Sigmoid colon (tissue), 7 donors: ENCODE measurements around the gene GPRIN1. TPM values are rescaled to one million over a fixed set of nuclear protein-coding genes. Genes with fewer than 3 reads are reported as not detected.

Source experiments
- DNase-seq: peaks from one replicate; pipeline ENCODE4 v3.0.0-alpha.2; 2019
- H3K27ac ChIP-seq, 4 donors: fragments of 200-600 bp; sonication (generic); one replicate each; pipeline ENCODE4 v1.5.1; 2016 to 2019; ENCODE audit warnings: mild to moderate bottlenecking in 1 of 4
- H3K27me3 ChIP-seq, 3 donors: fragments of 200-600 bp; sonication (generic); one replicate each; pipeline ENCODE4 v1.5.1; 2019; ENCODE audit warnings: mild to moderate bottlenecking in 1 of 3
- H3K36me3 ChIP-seq, 4 donors: fragments of 200-600 bp; sonication (generic); one replicate each; pipeline ENCODE4 v1.5.1; 2016 to 2019
- H3K4me1 ChIP-seq, 4 donors: fragments of 200-600 bp; sonication (generic); one replicate each; pipeline ENCODE4 v1.5.1; 2017 to 2019
- H3K4me3 ChIP-seq, 4 donors: fragments of 200-600 bp; sonication (generic); one replicate each; pipeline ENCODE4 v1.5.1; 2017 to 2019; ENCODE audit warnings: mild to moderate bottlenecking in 2 of 4, moderate library complexity in 1 of 4
- H3K9me3 ChIP-seq, 4 donors: fragments of 200-600 bp in 3 of 4; sonication (generic) in 3 of 4; one replicate each; pipeline versions ENCODE4 v1.5.1 to v1.6.1; 2013 to 2019
- CTCF ChIP-seq, 4 experiments: fragments of 450-650 bp in 3 of 4; fragments of 200-600 bp in 1 of 4; IDR thresholded peaks; one replicate each; pipeline ENCODE4 v1.5.1; 2016 to 2019; ENCODE audit warnings: antibody characterized with exemption in 4 of 4, mild to moderate bottlenecking in 3 of 4, moderate library complexity in 2 of 4
- EP300 ChIP-seq, 4 donors: sonication (generic); formaldehyde crosslinking; IDR thresholded peaks; one replicate each; pipeline ENCODE4 v1.6.1; 2017; ENCODE audit warnings: antibody characterized with exemption in 4 of 4
- POLR2A ChIP-seq, 2 donors: fragments of 450-650 bp; IDR thresholded peaks; one replicate each; pipeline ENCODE4 v1.6.1; 2016; ENCODE audit warnings: antibody characterized with exemption in 2 of 2, mild to moderate bottlenecking in 2 of 2, moderate library complexity in 2 of 2
- POLR2AphosphoS5 ChIP-seq, 4 donors: sonication (generic); formaldehyde crosslinking; IDR thresholded peaks; one replicate each; pipeline ENCODE4 v1.6.1; 2017; ENCODE audit warnings: antibody characterized with exemption in 4 of 4
- WGBS, 2 donors: extraction: QIAGEN DNeasy Blood & Tissue Kit; methylation state at CpG; one replicate each; pipeline ENCODE4 v1.1.7; 2013; 5-methylcytosine and 5-hydroxymethylcytosine counted together
- intact Hi-C: fragments of 100-400 bp; cut with DNase I; formaldehyde crosslinking; loops from one replicate; pipeline ENCODE4 v1.15.1; 2023
- polyA plus RNA-seq, 3 donors: library from polyadenylated mRNA; stranded (reverse); fragments of 200-250 nt; gene quantifications; one replicate each; pipeline ENCODE4 v1.2.3, GENCODE V29; 2013
- total RNA-seq, 4 donors: library from RNA; depleted of rRNA; stranded (reverse); fragments of >200 nt; gene quantifications; one replicate each; pipeline ENCODE4 v1.1.0, GENCODE V29; 2016
- donor health status: healthy with polysubstance abuse.
- donor health status: Bipolar disorder and iron deficiency.
- donor health status: healthy.

Gene GPRIN1
- total and polyA plus RNA-seq, 7 donors = 0.33 to 1.6 (median 0.69) TPM

- Histone ChIP-seq H3K4me1 (peaks cover 0 to 21% (median 20%) of the 10 kb centered on the region in 4 donors), H3K36me3 (no peaks in the 10 kb centered on the region), H3K27ac (no peak overlapping the region), H3K4me3 (peak overlapping the region in 1 of 4 donors; percentile 3), H3K27me3 (peaks cover 39 to 94% (median 66%) of the 10 kb centered on the region in 3 donors), H3K9me3 (no peaks in the 10 kb centered on the region)
- TF ChIP-seq POLR2A (IDR thresholded peaks at IDR 0.05) (no peak), POLR2AphosphoS5 (IDR thresholded peaks at IDR 0.05) (no peak)
- intact Hi-C loops = no loop called here
- DNase-seq = no peak
- WGBS, 2 donors = 18 to 24% methylated on average over 59 of the region's 59 CpGs
These were observed 9.8 kb upstream of the GPRIN1 start for GRCh38 chr5:176619569-176620332.

GRCh38 chr5:176619203-176619568, 9.2 kb upstream of the GPRIN1 start:
- intact Hi-C loops = no loop called here
- TF ChIP-seq EP300 (IDR thresholded peaks at IDR 0.05) (no peak), CTCF (IDR thresholded peaks at IDR 0.05) (no peak), POLR2A (IDR thresholded peaks at IDR 0.05) (no peak), POLR2AphosphoS5 (IDR thresholded peaks at IDR 0.05) (no peak)
- Histone ChIP-seq H3K4me3 (peak overlapping the region in 1 of 4 donors; percentile 3), H3K27ac (no peak overlapping the region), H3K4me1 (peaks cover 0 to 21% (median 20%) of the 10 kb centered on the region in 4 donors), H3K36me3 (no peaks in the 10 kb centered on the region), H3K27me3 (peaks cover 39 to 89% (median 65%) of the 10 kb centered on the region in 3 donors), H3K9me3 (no peaks in the 10 kb centered on the region)
- DNase-seq = no peak
- 6 to 11% methylated on average over 31 of the region's 31 CpGs for WGBS, 2 donors

GRCh38 chr5:176618783-176619182, 8.8 kb upstream of the GPRIN1 start:
- Histone ChIP-seq H3K27ac (no peak overlapping the region), H3K4me1 (peaks cover 0 to 25% (median 20%) of the 10 kb centered on the region in 4 donors), H3K27me3 (peaks cover 39 to 85% (median 65%) of the 10 kb centered on the region in 3 donors), H3K4me3 (peak overlapping the region in 1 of 4 donors; percentile 3), H3K9me3 (no peaks in the 10 kb centered on the region), H3K36me3 (no peaks in the 10 kb centered on the region)
- TF ChIP-seq EP300 (IDR thresholded peaks at IDR 0.05) (no peak), CTCF (IDR thresholded peaks at IDR 0.05) (no peak), POLR2A (IDR thresholded peaks at IDR 0.05) (no peak), POLR2AphosphoS5 (IDR thresholded peaks at IDR 0.05) (no peak)
- intact Hi-C loops = no loop called here
- 27 to 33% methylated on average over 19 of the region's 19 CpGs for WGBS, 2 donors
- no peak for DNase-seq

- intact Hi-C loops = no loop called here
- Histone ChIP-seq H3K9me3 (no peaks in the 10 kb centered on the region), H3K4me1 (peaks cover 0 to 27% (median 20%) of the 10 kb centered on the region in 4 donors), H3K27ac (no peak overlapping the region), H3K27me3 (peaks cover 39 to 84% (median 60%) of the 10 kb centered on the region in 3 donors), H3K4me3 (no peak overlapping the region), H3K36me3 (no peaks in the 10 kb centered on the region)
- no peak for TF ChIP-seq POLR2A (IDR thresholded peaks at IDR 0.05)
- no peak for TF ChIP-seq POLR2AphosphoS5 (IDR thresholded peaks at IDR 0.05)
- TF ChIP-seq EP300 (IDR thresholded peaks at IDR 0.05) = no peak
- TF ChIP-seq CTCF (IDR thresholded peaks at IDR 0.05) = no peak
- WGBS, 2 donors = 70 to 71% methylated on average over 7 of the region's 7 CpGs
- DNase-seq = no peak
These were observed 6.6 kb upstream of the GPRIN1 start for GRCh38 chr5:176616511-176616910.

- H3K27ac ChIP-seq = no peak overlapping the region
- 53 to 65% methylated on average over 8 of the region's 8 CpGs for WGBS, 2 donors
- H3K27me3 ChIP-seq = peaks cover 23 to 78% (median 54%) of the 10 kb centered on the region in 3 donors
- no peaks in the 10 kb centered on the region for H3K9me3 ChIP-seq
- DNase-seq = no peak
- peaks cover 0 to 27% (median 20%) of the 10 kb centered on the region in 4 donors for H3K4me1 ChIP-seq
- TF ChIP-seq POLR2A (IDR thresholded peaks at IDR 0.05) (no peak), EP300 (IDR thresholded peaks at IDR 0.05) (no peak), POLR2AphosphoS5 (IDR thresholded peaks at IDR 0.05) (no peak), CTCF (IDR thresholded peaks at IDR 0.05) (no peak)
- H3K36me3 ChIP-seq = no peaks in the 10 kb centered on the region
- no peak overlapping the region for H3K4me3 ChIP-seq
- intact Hi-C loops = no loop called here
These were observed 5.0 kb upstream of the GPRIN1 start for GRCh38 chr5:176614805-176615478.
